DMS 273 treated with DMSO at 0.1 percent for 48 hours (cell line): ENCODE results near the gene TUSC1.
"Not testable (repeated sequence)": the region's sequence is repeated elsewhere in the genome, so short reads cannot be mapped to it uniquely, and the experiment has no call there.

ENCODE experiments used
- DNase-seq: peaks from one replicate; lab custom pipeline; 2025; lab: John Stamatoyannopoulos, UW

Gene TUSC1

GRCh38 chr9:25678147-25678666 lies at the start of gene TUSC1:
TUSC1 (minus strand) TSS chr9:25678444; CDS start chr9:25678312, 132 bp downstream.
- DNase-seq: peak; percentile 28

- no peak for DNase-seq
These were observed 48.7 kb upstream of the TUSC1 start for GRCh38 chr9:25726871-25727410.

GRCh38 chr9:25724424-25724823 lies 46.2 kb upstream of the TUSC1 start:
- no peak for DNase-seq

GRCh38 chr9:25716220-25716872 lies 38.1 kb upstream of the TUSC1 start:
- DNase-seq: peak; percentile 7

- DNase-seq: no peak
These were observed 31.7 kb upstream of the TUSC1 start for GRCh38 chr9:25709941-25710340.

GRCh38 chr9:25704800-25705199 lies 26.6 kb upstream of the TUSC1 start:
- DNase-seq: no peak

GRCh38 chr9:25703701-25704357 lies 25.6 kb upstream of the TUSC1 start:
- no peak for DNase-seq

- DNase-seq: no peak
These were observed 24.3 kb upstream of the TUSC1 start for GRCh38 chr9:25702536-25702935.

GRCh38 chr9:25700899-25701298 lies 22.7 kb upstream of the TUSC1 start:
- DNase-seq: not testable (repeated sequence)

- DNase-seq: no peak
These were observed 22.2 kb upstream of the TUSC1 start for GRCh38 chr9:25700430-25700829.

- no peak for DNase-seq
These were observed 13.5 kb upstream of the TUSC1 start for GRCh38 chr9:25691786-25692185.

GRCh38 chr9:25684321-25684720 lies 6.1 kb upstream of the TUSC1 start:
- no peak for DNase-seq

- no peak for DNase-seq
These were observed 3.0 kb upstream of the TUSC1 start for GRCh38 chr9:25681266-25681665.

- DNase-seq: no peak
These were observed 659 bp upstream of the TUSC1 start for GRCh38 chr9:25678846-25679360.

- DNase-seq: peak; percentile 46
These were observed 720 bp downstream of the TUSC1 start for GRCh38 chr9:25677301-25678146.

- DNase-seq: not testable (repeated sequence)
These were observed 2.4 kb downstream of the TUSC1 start for GRCh38 chr9:25675858-25676257.

GRCh38 chr9:25658571-25658970 lies 19.7 kb downstream of the TUSC1 start:
- no peak for DNase-seq

GRCh38 chr9:25654417-25654816 lies 23.8 kb downstream of the TUSC1 start:
- no peak for DNase-seq

GRCh38 chr9:25648116-25648515 lies 30.1 kb downstream of the TUSC1 start:
- DNase-seq: no peak

GRCh38 chr9:25636026-25636425 lies 42.2 kb downstream of the TUSC1 start:
- DNase-seq: no peak

GRCh38 chr9:25629231-25629630 lies 49.0 kb downstream of the TUSC1 start:
- DNase-seq: no peak
